Measurements from ENCODE around the gene NFATC2.

DNA sequence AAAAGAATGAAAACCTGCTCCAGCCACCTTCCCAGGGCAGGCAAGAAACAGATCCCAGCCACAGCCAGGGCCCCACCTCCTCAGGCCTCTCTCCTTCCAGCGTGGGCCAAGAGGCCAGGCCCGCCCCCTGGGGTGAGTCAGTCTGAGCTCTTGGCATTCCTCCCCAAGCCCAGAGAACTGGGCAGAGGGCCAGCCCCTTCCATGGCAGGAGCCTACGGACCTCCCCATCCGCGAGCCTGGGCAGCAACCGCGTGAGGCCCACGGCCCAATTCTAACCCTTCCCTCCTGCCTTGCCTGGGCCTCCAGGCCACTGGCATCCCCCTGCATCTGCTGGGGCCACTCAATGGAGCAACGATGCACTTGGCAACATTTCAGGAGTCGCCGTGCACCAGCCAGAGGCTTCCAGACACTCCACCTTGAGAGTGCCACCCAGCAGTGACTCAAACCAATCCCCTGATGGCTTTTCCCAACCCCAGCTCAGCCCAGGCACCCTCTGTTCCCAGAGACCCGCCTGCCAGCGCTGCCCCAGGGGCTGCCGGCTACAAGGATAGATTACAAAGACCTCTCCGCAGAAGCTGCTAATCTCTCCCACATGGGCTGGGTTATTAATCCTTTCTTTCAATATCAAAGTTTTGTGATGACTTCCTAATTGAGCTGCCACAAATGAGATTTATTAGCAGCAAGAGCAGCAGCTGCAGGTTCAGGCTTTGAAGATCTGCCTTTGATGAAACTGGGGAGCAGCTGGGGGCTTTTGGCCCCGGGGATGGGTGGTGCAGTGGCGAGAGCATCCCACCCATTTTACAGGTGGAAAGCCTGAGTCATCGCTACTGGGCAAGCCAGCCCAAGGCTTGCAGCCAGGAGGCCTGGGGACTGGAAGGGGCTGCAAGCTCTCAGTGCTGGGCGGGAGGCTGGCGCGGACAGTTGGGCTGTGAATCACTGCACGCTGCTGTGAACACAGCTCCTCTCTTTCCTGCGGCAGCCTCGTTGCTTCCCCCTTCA, 85.7 kb downstream of the NFATC2 start:
- TF ChIP-seq, protein P1, sequence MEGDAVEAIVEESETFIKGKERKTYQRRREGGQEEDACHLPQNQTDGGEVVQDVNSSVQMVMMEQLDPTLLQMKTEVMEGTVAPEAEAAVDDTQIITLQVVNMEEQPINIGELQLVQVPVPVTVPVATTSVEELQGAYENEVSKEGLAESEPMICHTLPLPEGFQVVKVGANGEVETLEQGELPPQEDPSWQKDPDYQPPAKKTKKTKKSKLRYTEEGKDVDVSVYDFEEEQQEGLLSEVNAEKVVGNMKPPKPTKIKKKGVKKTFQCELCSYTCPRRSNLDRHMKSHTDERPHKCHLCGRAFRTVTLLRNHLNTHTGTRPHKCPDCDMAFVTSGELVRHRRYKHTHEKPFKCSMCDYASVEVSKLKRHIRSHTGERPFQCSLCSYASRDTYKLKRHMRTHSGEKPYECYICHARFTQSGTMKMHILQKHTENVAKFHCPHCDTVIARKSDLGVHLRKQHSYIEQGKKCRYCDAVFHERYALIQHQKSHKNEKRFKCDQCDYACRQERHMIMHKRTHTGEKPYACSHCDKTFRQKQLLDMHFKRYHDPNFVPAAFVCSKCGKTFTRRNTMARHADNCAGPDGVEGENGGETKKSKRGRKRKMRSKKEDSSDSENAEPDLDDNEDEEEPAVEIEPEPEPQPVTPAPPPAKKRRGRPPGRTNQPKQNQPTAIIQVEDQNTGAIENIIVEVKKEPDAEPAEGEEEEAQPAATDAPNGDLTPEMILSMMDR (IDR thresholded peaks at IDR 0.05), result no peak
- no peak for TF ChIP-seq POLR2A (IDR thresholded peaks at IDR 0.05)
